Right lobe of liver (tissue), 6 donors: ENCODE measurements around the gene PEX11G. TPM values are rescaled to one million over a fixed set of nuclear protein-coding genes. Genes with fewer than 3 reads are reported as not detected.

Experiments used
- ATAC-seq, 4 donors: fragments of 200-7000 bp; cut with Tn5 transposase; one replicate each; pipeline ENCODE4 v1.9.1; 2020; ENCODE audit warnings: mild to moderate bottlenecking in 4 of 4, moderate library complexity in 4 of 4
- DNase-seq, 3 donors: peaks; one replicate each; pipeline ENCODE4 v3.0.0-alpha.2; 2020
- H3K27ac ChIP-seq, 3 donors: fragments of 200-600 bp; one replicate each; pipeline ENCODE4 v1.8.0; 2022
- H3K27me3 ChIP-seq, 2 donors: fragments of 200-600 bp; one replicate each; pipeline ENCODE4 v1.8.0; 2022
- H3K36me3 ChIP-seq, 4 donors: fragments of 200-600 bp; sonication (generic) in 1 of 4; one replicate each; pipeline versions ENCODE4 v1.5.1 to v1.8.0; 2017 to 2022; ENCODE audit warnings: control low read depth in 1 of 4
- H3K4me1 ChIP-seq, 4 donors: fragments of 200-600 bp; sonication (generic) in 1 of 4; one replicate each; pipeline versions ENCODE4 v1.5.1 to v1.8.0; 2017 to 2022; ENCODE audit warnings: control low read depth in 1 of 4
- H3K4me3 ChIP-seq, 3 donors: fragments of 200-600 bp; one replicate each; pipeline ENCODE4 v1.8.0; 2022
- H3K9me3 ChIP-seq, 4 donors: fragments of 200-600 bp; sonication (generic) in 1 of 4; one replicate each; pipeline versions ENCODE4 v1.5.1 to v1.8.0; 2017 to 2022; ENCODE audit warnings: control low read depth in 1 of 4
- POLR2A ChIP-seq: fragments of 450-650 bp; IDR thresholded peaks from one replicate; pipeline ENCODE4 v1.6.1; 2017; ENCODE audit warnings: antibody characterized with exemption, mild to moderate bottlenecking
- WGBS: methylation state at CpG from one replicate; pipeline ENCODE4 v1.1.6; 2018; ENCODE audit warnings: low coverage, low lambda C conversion rate; ENCODE audit not compliant: insufficient coverage; ENCODE audit errors: missing lambda C conversion rate; 5-methylcytosine and 5-hydroxymethylcytosine counted together
- intact Hi-C, 2 donors: fragments of 100-400 bp; cut with DNase I; formaldehyde crosslinking; loops; one replicate each; pipeline versions ENCODE4 v1.11.2 to v1.14.1; 2022
- total RNA-seq, 6 experiments: library from RNA; depleted of rRNA in 2 of 6; stranded (reverse); fragments of >200 nt in 2 of 6; fragmentation: NEBNext Ultra II Directional in 3 of 6; extraction: Animal tissue kit (Norgen Biotek cat#: 25700) in 3 of 6; gene quantifications; one replicate each; pipeline versions ENCODE4 v1.1.0 to v1.2.4, GENCODE V29; 2016 to 2023
- TF ChIP-seq, protein P1 (sequence below), 4 donors: fragments of 200-600 bp in 3 of 4; fragments of 450-650 bp in 1 of 4; IDR thresholded peaks; one replicate each; pipeline versions ENCODE4 v1.5.1 to v1.8.0; 2016 to 2022; ENCODE audit warnings: antibody characterized with exemption in 4 of 4, mild to moderate bottlenecking in 2 of 4
- donor health status: DM: no; HTN: yes; CAD: no.
- donor health status: DM: no; HTN: no; CAD: no.
- donor health status: DM: no; HTN: no; CAD: no.
- donor health status: DM: no; HTN: yes; CAD: no.
- donor health status: DM: no; HTN: yes; CAD: no.

Gene PEX11G
- total RNA-seq, 6 experiments from 2014 or later, result 4.8 to 14.3 (median 9.4) TPM

GRCh38 chr19:7534531-7535046 is 45.8 kb upstream of the PEX11G start:
- DNase-seq, result peak in 2 of 3 donors; percentile 59 to 62
- intact Hi-C loops, result loop anchor here in 1 of 2 donors (10.0 kb wide), 1 partner anchor 160 kb away; no protein-coding TSS in a partner anchor
- WGBS, result 0% methylated on average over 5 of the region's 27 CpGs
- Histone ChIP-seq H3K36me3 (peaks cover 0 to 13% (median 3%) of the 10 kb centered on the region in 4 donors), H3K9me3 (no peaks in the 10 kb centered on the region), H3K27me3 (no peaks in the 10 kb centered on the region), H3K27ac (peak overlapping the region; percentile 66 to 90 (median 84)), H3K4me3 (peak overlapping the region; percentile 80 to 92 (median 83)), H3K4me1 (peaks cover 0 to 10% (median 0%) of the 10 kb centered on the region in 4 donors)
- ATAC-seq, result peak; percentile 9 to 36 (median 24)
- TF ChIP-seq, protein P1, sequence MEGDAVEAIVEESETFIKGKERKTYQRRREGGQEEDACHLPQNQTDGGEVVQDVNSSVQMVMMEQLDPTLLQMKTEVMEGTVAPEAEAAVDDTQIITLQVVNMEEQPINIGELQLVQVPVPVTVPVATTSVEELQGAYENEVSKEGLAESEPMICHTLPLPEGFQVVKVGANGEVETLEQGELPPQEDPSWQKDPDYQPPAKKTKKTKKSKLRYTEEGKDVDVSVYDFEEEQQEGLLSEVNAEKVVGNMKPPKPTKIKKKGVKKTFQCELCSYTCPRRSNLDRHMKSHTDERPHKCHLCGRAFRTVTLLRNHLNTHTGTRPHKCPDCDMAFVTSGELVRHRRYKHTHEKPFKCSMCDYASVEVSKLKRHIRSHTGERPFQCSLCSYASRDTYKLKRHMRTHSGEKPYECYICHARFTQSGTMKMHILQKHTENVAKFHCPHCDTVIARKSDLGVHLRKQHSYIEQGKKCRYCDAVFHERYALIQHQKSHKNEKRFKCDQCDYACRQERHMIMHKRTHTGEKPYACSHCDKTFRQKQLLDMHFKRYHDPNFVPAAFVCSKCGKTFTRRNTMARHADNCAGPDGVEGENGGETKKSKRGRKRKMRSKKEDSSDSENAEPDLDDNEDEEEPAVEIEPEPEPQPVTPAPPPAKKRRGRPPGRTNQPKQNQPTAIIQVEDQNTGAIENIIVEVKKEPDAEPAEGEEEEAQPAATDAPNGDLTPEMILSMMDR (IDR thresholded peaks at IDR 0.05), result peak in 1 of 4 donors; percentile 5
- no peak for TF ChIP-seq POLR2A

DNA sequence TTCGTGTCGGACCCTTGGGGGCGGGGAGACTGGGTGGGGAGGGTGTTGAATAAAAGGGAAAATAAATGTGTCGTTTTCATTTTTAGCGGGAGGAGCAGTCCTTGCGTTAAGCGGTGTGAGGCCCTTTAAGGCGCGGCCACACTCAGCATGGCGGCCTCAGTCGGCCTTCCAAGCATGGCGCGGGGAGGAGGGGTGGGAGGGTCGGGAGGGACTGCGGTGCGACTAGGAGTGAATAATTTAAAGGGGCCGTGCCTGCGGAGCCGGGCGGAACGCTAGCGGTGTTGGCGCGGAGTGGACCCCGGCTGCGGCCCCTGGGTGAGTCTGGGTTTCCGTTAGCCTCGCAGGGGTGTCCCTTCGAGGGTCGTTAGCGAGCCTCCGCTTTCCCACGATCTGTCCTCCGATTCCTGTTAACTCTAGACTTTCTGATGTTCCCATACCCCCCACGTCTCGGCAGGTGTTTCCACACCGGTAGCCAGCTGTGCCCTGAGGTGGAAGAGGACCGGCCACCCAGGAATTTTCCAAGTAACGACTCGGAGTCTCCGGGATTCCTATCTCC is 45.2 kb upstream of the PEX11G start:
- 0% methylated on average over 10 of the region's 41 CpGs for WGBS
- ATAC-seq (peak; percentile 65 to 71 (median 69)), DNase-seq (peak; percentile 86 to 89 (median 89))
- H3K4me1 ChIP-seq, result peaks cover 0 to 10% (median 0%) of the 10 kb centered on the region in 4 donors
- peak overlapping the region; percentile 50 to 84 (median 66) for H3K27ac ChIP-seq
- no peaks in the 10 kb centered on the region for H3K9me3 ChIP-seq
- no peaks in the 10 kb centered on the region for H3K27me3 ChIP-seq
- H3K4me3 ChIP-seq, result peak overlapping the region; percentile 80 to 92 (median 83)
- intact Hi-C loops, result loop anchor here in 1 of 2 donors (10.0 kb wide), 1 partner anchor 159 kb away; no protein-coding TSS in a partner anchor
- TF ChIP-seq, protein P1 (IDR thresholded peaks at IDR 0.05), result no peak
- peak; percentile 59 for TF ChIP-seq POLR2A
- H3K36me3 ChIP-seq, result peaks cover 0 to 12% (median 3%) of the 10 kb centered on the region in 4 donors

DNA sequence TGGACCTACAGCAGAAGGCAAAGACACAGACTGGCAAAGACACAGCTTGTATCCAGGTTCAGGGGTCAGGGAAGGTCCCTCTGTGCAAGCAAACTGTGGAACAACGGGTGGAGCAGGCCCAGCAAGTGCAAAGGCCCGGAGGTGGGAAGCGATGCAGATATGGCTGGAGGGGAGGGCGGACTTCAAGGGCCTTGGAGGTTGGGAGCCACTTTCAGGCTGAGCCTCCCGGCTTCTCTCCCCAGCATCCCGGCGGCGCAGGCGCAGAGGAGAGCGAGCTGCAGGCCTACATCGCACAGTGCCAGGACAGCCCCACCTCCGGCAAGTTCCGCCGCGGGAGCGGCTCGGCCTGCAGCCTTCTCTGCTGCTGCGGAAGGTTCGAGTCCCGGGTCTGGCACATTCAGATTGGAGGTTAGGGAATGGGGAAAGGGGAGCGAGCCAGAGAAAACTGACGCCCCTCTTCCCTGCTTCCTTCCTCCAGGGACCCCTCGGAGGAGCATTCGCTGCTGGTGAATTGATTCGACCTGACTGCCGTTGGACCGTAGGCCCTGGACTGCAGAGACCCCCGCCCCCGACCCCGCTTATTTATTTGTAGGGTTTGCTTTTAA is 44.5 kb upstream of the PEX11G start:
- no peak for TF ChIP-seq POLR2A
- TF ChIP-seq, protein P1 (IDR thresholded peaks at IDR 0.05), result no peak
- H3K4me1 ChIP-seq, result peaks cover 0 to 10% (median 0%) of the 10 kb centered on the region in 4 donors
- intact Hi-C loops, result loop anchor here in 1 of 2 donors (10.0 kb wide), 1 partner anchor 159 kb away; no protein-coding TSS in a partner anchor
- ATAC-seq (peak in 2 of 4 donors; percentile 3), DNase-seq (peak in 2 of 3 donors; percentile 62 to 71)
- peak overlapping the region; percentile 50 to 84 (median 66) for H3K27ac ChIP-seq
- peaks cover 0 to 8% (median 3%) of the 10 kb centered on the region in 4 donors for H3K36me3 ChIP-seq
- no peaks in the 10 kb centered on the region for H3K27me3 ChIP-seq
- H3K4me3 ChIP-seq, result peak overlapping the region; percentile 80 to 92 (median 83)
- 3% methylated on average over 7 of the region's 30 CpGs for WGBS
- H3K9me3 ChIP-seq, result no peaks in the 10 kb centered on the region

GRCh38 chr19:7529610-7530490 is 41.0 kb upstream of the PEX11G start:
- Histone ChIP-seq H3K27me3 (no peaks in the 10 kb centered on the region), H3K36me3 (peaks cover 0 to 5% (median 0%) of the 10 kb centered on the region in 4 donors), H3K27ac (no peak overlapping the region), H3K4me1 (peaks cover 0 to 5% (median 0%) of the 10 kb centered on the region in 4 donors), H3K4me3 (no peak overlapping the region), H3K9me3 (no peaks in the 10 kb centered on the region)
- intact Hi-C loops, result loop anchor here in 1 of 2 donors (10.0 kb wide), 1 partner anchor 155 kb away; no protein-coding TSS in a partner anchor
- ATAC-seq (no peak), DNase-seq (no peak)
- TF ChIP-seq, protein P1 (IDR thresholded peaks at IDR 0.05), result no peak
- WGBS, result 97% methylated on average over 13 of the region's 33 CpGs
